ENCODE results near the gene LRRC14B. TPM values are rescaled to one million over a fixed set of nuclear protein-coding genes. Genes with fewer than 3 reads are reported as not detected.
A peak's percentile ranks its signal among the peaks of the same experiment; 100 is the strongest.

Gene LRRC14B
- total RNA-seq, 4 donors from 2014 or later = not detected

DNA sequence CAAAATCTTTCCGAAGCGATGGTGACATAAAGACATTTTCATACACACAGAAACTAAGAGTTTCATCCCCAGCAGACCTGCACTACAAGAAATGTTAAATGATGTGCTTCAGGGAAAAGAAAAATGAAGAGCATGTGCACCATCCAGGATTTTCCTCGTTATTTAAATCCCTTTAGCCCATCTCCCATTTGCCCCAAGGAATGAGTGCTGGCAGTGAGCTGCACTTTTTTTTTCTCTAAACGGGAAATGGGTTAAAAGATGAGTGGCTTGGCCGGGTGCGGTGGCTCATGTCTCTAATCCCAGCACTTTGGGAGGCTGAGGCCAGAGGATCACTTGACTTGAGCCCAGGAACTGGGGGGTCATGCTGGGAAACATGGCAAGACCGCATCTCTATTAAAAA lies 6.8 kb upstream of the LRRC14B start:
- H3K27me3 ChIP-seq = no peaks in the 10 kb centered on the region
- no peak for DNase-seq
- no peaks in the 10 kb centered on the region for H3K9me3 ChIP-seq
- H3K36me3 ChIP-seq = no peaks in the 10 kb centered on the region
- no peak overlapping the region for H3K27ac ChIP-seq
- TF ChIP-seq POLR2A (IDR thresholded peaks at IDR 0.05) = no peak
- TF ChIP-seq, protein P1, sequence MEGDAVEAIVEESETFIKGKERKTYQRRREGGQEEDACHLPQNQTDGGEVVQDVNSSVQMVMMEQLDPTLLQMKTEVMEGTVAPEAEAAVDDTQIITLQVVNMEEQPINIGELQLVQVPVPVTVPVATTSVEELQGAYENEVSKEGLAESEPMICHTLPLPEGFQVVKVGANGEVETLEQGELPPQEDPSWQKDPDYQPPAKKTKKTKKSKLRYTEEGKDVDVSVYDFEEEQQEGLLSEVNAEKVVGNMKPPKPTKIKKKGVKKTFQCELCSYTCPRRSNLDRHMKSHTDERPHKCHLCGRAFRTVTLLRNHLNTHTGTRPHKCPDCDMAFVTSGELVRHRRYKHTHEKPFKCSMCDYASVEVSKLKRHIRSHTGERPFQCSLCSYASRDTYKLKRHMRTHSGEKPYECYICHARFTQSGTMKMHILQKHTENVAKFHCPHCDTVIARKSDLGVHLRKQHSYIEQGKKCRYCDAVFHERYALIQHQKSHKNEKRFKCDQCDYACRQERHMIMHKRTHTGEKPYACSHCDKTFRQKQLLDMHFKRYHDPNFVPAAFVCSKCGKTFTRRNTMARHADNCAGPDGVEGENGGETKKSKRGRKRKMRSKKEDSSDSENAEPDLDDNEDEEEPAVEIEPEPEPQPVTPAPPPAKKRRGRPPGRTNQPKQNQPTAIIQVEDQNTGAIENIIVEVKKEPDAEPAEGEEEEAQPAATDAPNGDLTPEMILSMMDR (IDR thresholded peaks at IDR 0.05) = no peak
- peaks cover 0 to 5% (median 3%) of the 10 kb centered on the region in 4 donors for H3K4me1 ChIP-seq
- no peak overlapping the region for H3K4me3 ChIP-seq

DNA sequence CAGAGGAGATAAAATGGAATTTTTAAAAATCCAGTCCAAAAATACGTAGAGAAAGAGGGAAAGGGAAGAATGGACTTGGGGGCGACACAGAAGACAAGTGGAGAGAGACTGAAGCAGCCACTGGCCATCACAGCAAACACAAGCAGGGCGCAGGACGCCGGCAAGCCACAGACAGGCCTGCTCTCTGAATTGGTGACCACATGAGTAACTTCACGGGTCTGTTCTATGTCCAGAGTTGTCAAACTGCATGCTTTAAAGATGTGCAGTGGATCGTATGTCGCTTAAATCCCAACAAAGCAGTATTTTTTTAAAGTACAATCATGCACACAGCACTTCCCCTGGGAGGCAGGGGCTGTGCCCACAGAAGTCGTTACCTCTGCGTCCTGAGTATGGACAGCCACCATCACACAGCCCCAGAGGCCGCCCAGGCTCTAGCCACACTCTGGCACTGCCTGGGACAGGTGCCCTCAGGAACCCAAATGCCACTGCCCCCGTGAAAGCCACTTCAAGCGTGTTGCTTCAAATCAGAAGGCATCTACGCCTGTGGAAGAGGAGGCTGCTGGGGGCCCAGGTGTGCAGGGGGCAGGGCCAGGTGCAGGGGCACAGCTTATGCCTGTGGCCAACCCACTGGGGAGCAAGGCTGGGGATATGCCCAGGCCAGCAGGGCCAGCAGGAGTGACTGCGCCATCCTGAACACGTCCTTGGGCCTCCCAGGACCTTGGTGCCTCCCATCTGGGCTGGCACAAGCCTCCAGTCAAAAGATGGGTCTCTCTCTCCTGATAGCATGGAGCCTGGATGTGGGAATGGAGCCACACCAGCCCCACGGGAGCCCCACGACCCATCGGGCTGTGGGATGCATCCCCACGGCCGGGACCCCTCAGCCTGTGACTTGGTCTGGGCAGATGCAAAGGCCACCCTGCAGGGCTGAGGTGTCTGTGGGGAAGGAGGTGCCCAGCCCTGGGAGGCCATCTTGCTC lies 5.9 kb upstream of the LRRC14B start:
- no peaks in the 10 kb centered on the region for H3K9me3 ChIP-seq
- no peaks in the 10 kb centered on the region for H3K27me3 ChIP-seq
- no peak overlapping the region for H3K4me3 ChIP-seq
- no peaks in the 10 kb centered on the region for H3K36me3 ChIP-seq
- no peak for TF ChIP-seq POLR2A (IDR thresholded peaks at IDR 0.05)
- TF ChIP-seq, protein P1 (IDR thresholded peaks at IDR 0.05) = no peak
- H3K4me1 ChIP-seq = peaks cover 0 to 5% (median 3%) of the 10 kb centered on the region in 4 donors
- no peak for DNase-seq
- no peak overlapping the region for H3K27ac ChIP-seq

DNA sequence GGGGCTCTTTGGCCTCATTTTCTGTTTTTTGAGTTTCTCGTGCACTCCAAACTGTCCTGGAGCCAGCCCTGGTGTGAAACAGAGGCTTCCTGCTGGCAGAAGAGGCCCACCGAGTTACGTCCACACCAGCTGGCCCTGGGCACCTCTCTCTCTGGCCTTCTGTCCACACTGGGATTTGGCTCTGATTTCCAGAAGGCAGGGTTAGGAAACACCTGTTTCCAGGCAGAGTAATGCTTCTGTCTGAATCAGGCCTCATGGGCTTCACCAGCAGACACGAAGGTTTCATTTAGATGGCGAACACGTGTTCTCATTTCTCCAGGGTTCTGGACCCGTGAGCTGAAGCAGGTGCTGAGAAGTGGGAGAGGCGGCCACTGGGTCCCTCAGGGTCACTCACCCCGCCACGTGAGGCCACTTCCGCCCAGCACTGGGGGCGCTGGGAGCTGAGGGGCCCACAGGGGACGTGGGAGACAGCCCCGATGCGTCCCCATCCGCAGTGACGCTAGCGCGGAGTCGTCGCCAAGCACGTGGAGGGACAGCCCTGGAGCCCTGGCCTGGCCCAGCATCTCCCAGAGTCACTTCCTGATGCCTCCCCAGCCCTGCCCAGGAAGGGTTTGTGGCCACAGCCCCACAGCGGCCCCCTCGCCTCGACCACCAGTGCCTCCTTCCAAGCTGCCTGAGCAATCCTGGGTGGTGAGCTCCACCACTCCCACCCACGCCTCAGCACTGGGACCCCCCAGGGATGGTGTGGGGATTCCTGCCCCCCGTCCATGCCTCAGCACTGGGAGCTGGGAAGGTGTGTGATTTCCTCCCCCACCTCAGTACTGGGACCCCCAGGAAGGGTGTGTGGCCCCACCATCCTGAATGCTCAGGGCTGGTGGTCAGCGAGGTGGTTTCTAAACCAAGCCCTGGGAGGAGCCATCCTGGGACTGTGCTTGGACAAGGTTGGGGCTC lies 4.9 kb upstream of the LRRC14B start:
- H3K9me3 ChIP-seq = no peaks in the 10 kb centered on the region
- H3K36me3 ChIP-seq = no peaks in the 10 kb centered on the region
- peaks cover 0 to 11% (median 3%) of the 10 kb centered on the region in 4 donors for H3K4me1 ChIP-seq
- no peak overlapping the region for H3K27ac ChIP-seq
- no peak for DNase-seq
- no peak overlapping the region for H3K4me3 ChIP-seq
- no peak for TF ChIP-seq POLR2A (IDR thresholded peaks at IDR 0.05)
- TF ChIP-seq, protein P1 (IDR thresholded peaks at IDR 0.05) = no peak
- H3K27me3 ChIP-seq = no peaks in the 10 kb centered on the region

DNA sequence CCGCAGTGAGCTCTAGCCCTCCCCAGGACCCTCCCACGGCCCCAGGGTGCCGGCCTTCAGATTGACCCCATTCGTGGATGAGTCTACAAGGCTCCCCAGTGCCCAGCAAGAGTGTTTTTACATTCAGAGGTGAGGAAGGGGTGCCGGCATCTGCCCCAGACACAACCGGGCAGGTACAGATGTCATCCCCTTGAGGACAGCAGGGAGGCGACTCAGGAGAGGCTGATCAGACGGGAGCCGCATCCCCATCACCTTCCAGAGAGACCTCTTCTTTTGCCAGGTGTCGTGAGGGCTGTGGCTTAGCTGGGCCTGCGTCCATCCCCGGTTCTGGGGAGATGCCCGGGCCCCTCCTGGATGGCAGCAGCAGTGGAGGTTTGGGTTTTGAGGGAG lies 4.3 kb upstream of the LRRC14B start:
- H3K4me3 ChIP-seq = no peak overlapping the region
- TF ChIP-seq, protein P1 (IDR thresholded peaks at IDR 0.05) = no peak

DNA sequence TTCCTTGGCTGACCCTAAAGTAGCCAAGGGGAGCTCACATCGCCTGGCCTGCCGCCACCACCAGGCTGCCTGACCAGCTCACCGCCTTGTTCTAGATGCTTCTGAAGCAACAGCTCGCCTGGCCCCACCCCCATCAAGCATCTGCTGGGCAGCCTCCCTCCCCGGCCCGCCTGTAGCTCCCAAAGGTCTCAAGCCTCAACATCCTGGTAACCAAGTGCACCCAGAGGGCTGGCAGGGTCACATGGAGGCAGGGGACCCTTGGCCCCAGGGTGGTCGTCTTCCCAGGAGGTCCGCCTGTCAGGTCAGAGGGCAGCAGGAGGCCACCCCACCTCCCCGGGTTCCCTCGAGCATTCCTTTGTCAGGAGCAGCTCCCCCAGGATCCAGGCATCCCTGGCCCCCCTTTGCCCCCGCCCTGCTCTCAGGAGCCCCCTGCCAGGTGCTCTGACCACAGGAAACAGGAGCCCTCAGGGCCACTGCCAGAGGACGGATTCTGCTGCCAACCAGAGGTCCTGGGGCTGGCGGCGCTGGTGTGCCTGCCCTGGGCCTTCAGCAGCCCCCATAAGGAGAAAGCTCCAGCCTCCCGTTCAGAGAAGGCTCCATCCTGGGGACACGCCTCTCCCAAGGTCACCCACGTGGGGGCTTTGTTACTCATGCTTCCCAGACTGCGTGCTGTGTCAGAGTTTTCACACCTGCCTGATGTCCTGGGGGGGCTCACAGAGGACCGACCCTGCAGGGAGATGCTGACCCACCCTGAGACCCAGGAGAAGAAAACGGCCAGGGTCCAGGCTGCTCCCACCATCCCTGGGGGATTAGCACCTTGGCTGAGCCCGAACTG lies 3.5 kb upstream of the LRRC14B start:
- no peak for DNase-seq
- H3K4me1 ChIP-seq = peaks cover 0 to 17% (median 3%) of the 10 kb centered on the region in 4 donors

More for the DNA sequence above, 4.3 kb upstream of the LRRC14B start:
- H3K27ac ChIP-seq = no peak overlapping the region
- H3K4me1 ChIP-seq = peaks cover 0 to 17% (median 3%) of the 10 kb centered on the region in 4 donors
- no peaks in the 10 kb centered on the region for H3K27me3 ChIP-seq
- H3K9me3 ChIP-seq = no peaks in the 10 kb centered on the region
- H3K36me3 ChIP-seq = no peaks in the 10 kb centered on the region
- no peak for DNase-seq

More for the DNA sequence above, 3.5 kb upstream of the LRRC14B start:
- H3K27me3 ChIP-seq = no peaks in the 10 kb centered on the region
- H3K4me3 ChIP-seq = peak overlapping the region in 2 of 4 donors; percentile 12 to 29
- no peaks in the 10 kb centered on the region for H3K36me3 ChIP-seq
- no peak overlapping the region for H3K27ac ChIP-seq
- H3K9me3 ChIP-seq = no peaks in the 10 kb centered on the region
- TF ChIP-seq POLR2A (IDR thresholded peaks at IDR 0.05) = no peak
- TF ChIP-seq, protein P1 (IDR thresholded peaks at IDR 0.05) = no peak

Measured in Peyer's patch (tissue), 4 donors.